HG02870 (cell line): Measurements from ENCODE around the gene GCK.
"Not testable (repeated sequence)": the region's sequence is repeated elsewhere in the genome, so short reads cannot be mapped to it uniquely, and the experiment has no call there.

Source experiments
- ATAC-seq: cut with Tn5 transposase; IDR thresholded peaks from one replicate; pipeline ENCODE4 v1.9.1; 2021; ENCODE audit warnings: mild to moderate bottlenecking, moderate library complexity; ENCODE audit not compliant: unreplicated experiment

Gene GCK

GRCh38 chr7:44145969-44146911 lies 43.0 kb downstream of the GCK start:
- ATAC-seq, result no peak

GRCh38 chr7:44145479-44145968 lies 43.7 kb downstream of the GCK start:
- ATAC-seq, result no peak

- no peak for ATAC-seq
Measured at GRCh38 chr7:44144968-44145478, 44.2 kb downstream of the GCK start.

- ATAC-seq, result no peak
Measured at GRCh38 chr7:44144426-44144967, 44.7 kb downstream of the GCK start.

- ATAC-seq, result no peak
Measured at GRCh38 chr7:44143646-44144250, 45.5 kb downstream of the GCK start.

GRCh38 chr7:44142028-44142427 lies 47.2 kb downstream of the GCK start:
- no peak for ATAC-seq

- ATAC-seq, result no peak
Measured at GRCh38 chr7:44141221-44141850, 47.9 kb downstream of the GCK start, which contains the start of gene MYL7. Gene MYL7, minus strand, starts transcription at chr7:44141332. Its CDS starts 27 bp downstream, at chr7:44141305.

GRCh38 chr7:44140341-44140740 lies 48.9 kb downstream of the GCK start:
- ATAC-seq, result no peak

GRCh38 chr7:44139311-44140010 lies 49.8 kb downstream of the GCK start:
- ATAC-seq, result no peak

GRCh38 chr7:44138698-44139097 lies 50.5 kb downstream of the GCK start:
- no peak for ATAC-seq

GRCh38 chr7:44136731-44137130 lies 52.5 kb downstream of the GCK start:
- no peak for ATAC-seq

- ATAC-seq, result no peak
Measured at GRCh38 chr7:44134943-44135628, 54.2 kb downstream of the GCK start.

- ATAC-seq, result no peak
Measured at GRCh38 chr7:44133295-44133694, 55.9 kb downstream of the GCK start.

GRCh38 chr7:44132039-44132438 lies 57.2 kb downstream of the GCK start:
- no peak for ATAC-seq

- ATAC-seq, result no peak
Measured at GRCh38 chr7:44131173-44132029, 57.8 kb downstream of the GCK start.

- ATAC-seq, result no peak
Measured at GRCh38 chr7:44128721-44129582, 60.3 kb downstream of the GCK start.

GRCh38 chr7:44127161-44127560 lies 62.1 kb downstream of the GCK start:
- no peak for ATAC-seq

- ATAC-seq, result not testable (repeated sequence)
Measured at GRCh38 chr7:44126574-44126973, 62.7 kb downstream of the GCK start.
